Measurements from ENCODE around the gene COL27A1.

- TF ChIP-seq YY2 (tag by site-specific recombination; IDR thresholded peaks at IDR 0.05) (no peak), SP2 (tag by site-specific recombination; IDR thresholded peaks at IDR 0.05) (no peak), SETDB1 (IDR thresholded peaks at IDR 0.05; ENCODE audit: insufficient read length, low read length) (no peak), ZNF239 (tag by site-specific recombination; IDR thresholded peaks at IDR 0.05) (no peak), ZNF776 (tag by site-specific recombination; IDR thresholded peaks at IDR 0.05; ENCODE audit: borderline replicate concordance) (no peak), ZNF335 (tag by site-specific recombination; conservative IDR thresholded peaks at IDR 0.05) (no peak), ZNF510 (tag by site-specific recombination; IDR thresholded peaks at IDR 0.05; ENCODE audit: insufficient replicate concordance) (no peak), SCRT1 (tag by site-specific recombination; IDR thresholded peaks at IDR 0.05; ENCODE audit: borderline replicate concordance) (no peak), ZBTB7A (tag by site-specific recombination; IDR thresholded peaks at IDR 0.05; ENCODE audit: low read depth) (no peak)
- TF ChIP-seq, protein P1, sequence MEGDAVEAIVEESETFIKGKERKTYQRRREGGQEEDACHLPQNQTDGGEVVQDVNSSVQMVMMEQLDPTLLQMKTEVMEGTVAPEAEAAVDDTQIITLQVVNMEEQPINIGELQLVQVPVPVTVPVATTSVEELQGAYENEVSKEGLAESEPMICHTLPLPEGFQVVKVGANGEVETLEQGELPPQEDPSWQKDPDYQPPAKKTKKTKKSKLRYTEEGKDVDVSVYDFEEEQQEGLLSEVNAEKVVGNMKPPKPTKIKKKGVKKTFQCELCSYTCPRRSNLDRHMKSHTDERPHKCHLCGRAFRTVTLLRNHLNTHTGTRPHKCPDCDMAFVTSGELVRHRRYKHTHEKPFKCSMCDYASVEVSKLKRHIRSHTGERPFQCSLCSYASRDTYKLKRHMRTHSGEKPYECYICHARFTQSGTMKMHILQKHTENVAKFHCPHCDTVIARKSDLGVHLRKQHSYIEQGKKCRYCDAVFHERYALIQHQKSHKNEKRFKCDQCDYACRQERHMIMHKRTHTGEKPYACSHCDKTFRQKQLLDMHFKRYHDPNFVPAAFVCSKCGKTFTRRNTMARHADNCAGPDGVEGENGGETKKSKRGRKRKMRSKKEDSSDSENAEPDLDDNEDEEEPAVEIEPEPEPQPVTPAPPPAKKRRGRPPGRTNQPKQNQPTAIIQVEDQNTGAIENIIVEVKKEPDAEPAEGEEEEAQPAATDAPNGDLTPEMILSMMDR (tag by site-specific recombination; IDR thresholded peaks at IDR 0.05): no peak
- TF ChIP-seq, protein P2, sequence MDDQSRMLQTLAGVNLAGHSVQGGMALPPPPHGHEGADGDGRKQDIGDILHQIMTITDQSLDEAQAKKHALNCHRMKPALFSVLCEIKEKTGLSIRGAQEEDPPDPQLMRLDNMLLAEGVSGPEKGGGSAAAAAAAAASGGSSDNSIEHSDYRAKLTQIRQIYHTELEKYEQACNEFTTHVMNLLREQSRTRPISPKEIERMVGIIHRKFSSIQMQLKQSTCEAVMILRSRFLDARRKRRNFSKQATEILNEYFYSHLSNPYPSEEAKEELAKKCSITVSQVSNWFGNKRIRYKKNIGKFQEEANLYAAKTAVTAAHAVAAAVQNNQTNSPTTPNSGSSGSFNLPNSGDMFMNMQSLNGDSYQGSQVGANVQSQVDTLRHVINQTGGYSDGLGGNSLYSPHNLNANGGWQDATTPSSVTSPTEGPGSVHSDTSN (CRISPR knock-in tag; IDR thresholded peaks at IDR 0.05): no peak
- TF ChIP-seq, protein P3, sequence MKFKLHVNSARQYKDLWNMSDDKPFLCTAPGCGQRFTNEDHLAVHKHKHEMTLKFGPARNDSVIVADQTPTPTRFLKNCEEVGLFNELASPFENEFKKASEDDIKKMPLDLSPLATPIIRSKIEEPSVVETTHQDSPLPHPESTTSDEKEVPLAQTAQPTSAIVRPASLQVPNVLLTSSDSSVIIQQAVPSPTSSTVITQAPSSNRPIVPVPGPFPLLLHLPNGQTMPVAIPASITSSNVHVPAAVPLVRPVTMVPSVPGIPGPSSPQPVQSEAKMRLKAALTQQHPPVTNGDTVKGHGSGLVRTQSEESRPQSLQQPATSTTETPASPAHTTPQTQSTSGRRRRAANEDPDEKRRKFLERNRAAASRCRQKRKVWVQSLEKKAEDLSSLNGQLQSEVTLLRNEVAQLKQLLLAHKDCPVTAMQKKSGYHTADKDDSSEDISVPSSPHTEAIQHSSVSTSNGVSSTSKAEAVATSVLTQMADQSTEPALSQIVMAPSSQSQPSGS (tag by site-specific recombination; IDR thresholded peaks at IDR 0.05; ENCODE audit: low read depth): no peak
- TF ChIP-seq, protein P4, sequence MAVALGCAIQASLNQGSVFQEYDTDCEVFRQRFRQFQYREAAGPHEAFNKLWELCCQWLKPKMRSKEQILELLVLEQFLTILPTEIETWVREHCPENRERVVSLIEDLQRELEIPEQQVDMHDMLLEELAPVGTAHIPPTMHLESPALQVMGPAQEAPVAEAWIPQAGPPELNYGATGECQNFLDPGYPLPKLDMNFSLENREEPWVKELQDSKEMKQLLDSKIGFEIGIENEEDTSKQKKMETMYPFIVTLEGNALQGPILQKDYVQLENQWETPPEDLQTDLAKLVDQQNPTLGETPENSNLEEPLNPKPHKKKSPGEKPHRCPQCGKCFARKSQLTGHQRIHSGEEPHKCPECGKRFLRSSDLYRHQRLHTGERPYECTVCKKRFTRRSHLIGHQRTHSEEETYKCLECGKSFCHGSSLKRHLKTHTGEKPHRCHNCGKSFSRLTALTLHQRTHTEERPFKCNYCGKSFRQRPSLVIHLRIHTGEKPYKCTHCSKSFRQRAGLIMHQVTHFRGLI (tag by site-specific recombination; IDR thresholded peaks at IDR 0.05): no peak
- TF ChIP-seq, protein P5, sequence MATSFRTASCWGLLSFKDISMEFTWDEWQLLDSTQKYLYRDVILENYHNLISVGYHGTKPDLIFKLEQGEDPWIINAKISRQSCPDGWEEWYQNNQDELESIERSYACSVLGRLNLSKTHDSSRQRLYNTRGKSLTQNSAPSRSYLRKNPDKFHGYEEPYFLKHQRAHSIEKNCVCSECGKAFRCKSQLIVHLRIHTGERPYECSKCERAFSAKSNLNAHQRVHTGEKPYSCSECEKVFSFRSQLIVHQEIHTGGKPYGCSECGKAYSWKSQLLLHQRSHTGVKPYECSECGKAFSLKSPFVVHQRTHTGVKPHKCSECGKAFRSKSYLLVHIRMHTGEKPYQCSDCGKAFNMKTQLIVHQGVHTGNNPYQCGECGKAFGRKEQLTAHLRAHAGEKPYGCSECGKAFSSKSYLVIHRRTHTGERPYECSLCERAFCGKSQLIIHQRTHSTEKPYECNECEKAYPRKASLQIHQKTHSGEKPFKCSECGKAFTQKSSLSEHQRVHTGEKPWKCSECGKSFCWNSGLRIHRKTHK (tag by site-specific recombination; IDR thresholded peaks at IDR 0.05): no peak
Observed at GRCh38 chr9:114186605-114187289, 31.4 kb downstream of the COL27A1 start.

Data from HEK293 (cell line).